ENCODE measurements around the gene BMP5. TPM values are rescaled to one million over a fixed set of nuclear protein-coding genes. Genes with fewer than 3 reads are reported as not detected.

BMP5 gene
- total RNA-seq, 2 experiments from 2014 or later, result not detected

GRCh38 chr6:55818482-55818881, 56.9 kb downstream of the BMP5 start:
- no peak overlapping the region for H3K27ac Mint-ChIP-seq
- DNase-seq (no peak), ATAC-seq (ENCODE audit: poor library complexity) (no peak)
- H3K4me3 Mint-ChIP-seq, result no peak overlapping the region
- intact Hi-C loops (cut with DNase I, micrococcal nuclease), result no loop called here
- H3K27me3 ChIP-seq (ENCODE audit: control insufficient read depth in 1 of 2, insufficient read depth in 2 of 2, low read length in 2 of 2), result no peaks in the 10 kb centered on the region
- no peaks in the 10 kb centered on the region for H3K27me3 Mint-ChIP-seq
- no peak overlapping the region for H3K4me3 ChIP-seq (ENCODE audit: low read length)
- peaks cover 2% of the 10 kb centered on the region for H3K9me3 Mint-ChIP-seq
- peaks cover 0 to 1% of the 10 kb centered on the region in 2 experiments for H3K9me3 ChIP-seq (ENCODE audit: control insufficient read depth in 1 of 2, insufficient read depth in 1 of 2, low read length in 2 of 2)
- ChIA-PET POLR2A (no interaction called here), CTCF (no interaction called here)
- no peaks in the 10 kb centered on the region for H3K36me3 Mint-ChIP-seq (ENCODE audit: low read depth)
- H3K27ac ChIP-seq (ENCODE audit: low read depth in 1 of 2, low read length in 2 of 2), result no peak overlapping the region
- H3K4me1 ChIP-seq (ENCODE audit: insufficient read depth, low read length), result no peaks in the 10 kb centered on the region
- H3K4me1 Mint-ChIP-seq (ENCODE audit: low read depth), result no peaks in the 10 kb centered on the region
- TF ChIP-seq, protein P1, sequence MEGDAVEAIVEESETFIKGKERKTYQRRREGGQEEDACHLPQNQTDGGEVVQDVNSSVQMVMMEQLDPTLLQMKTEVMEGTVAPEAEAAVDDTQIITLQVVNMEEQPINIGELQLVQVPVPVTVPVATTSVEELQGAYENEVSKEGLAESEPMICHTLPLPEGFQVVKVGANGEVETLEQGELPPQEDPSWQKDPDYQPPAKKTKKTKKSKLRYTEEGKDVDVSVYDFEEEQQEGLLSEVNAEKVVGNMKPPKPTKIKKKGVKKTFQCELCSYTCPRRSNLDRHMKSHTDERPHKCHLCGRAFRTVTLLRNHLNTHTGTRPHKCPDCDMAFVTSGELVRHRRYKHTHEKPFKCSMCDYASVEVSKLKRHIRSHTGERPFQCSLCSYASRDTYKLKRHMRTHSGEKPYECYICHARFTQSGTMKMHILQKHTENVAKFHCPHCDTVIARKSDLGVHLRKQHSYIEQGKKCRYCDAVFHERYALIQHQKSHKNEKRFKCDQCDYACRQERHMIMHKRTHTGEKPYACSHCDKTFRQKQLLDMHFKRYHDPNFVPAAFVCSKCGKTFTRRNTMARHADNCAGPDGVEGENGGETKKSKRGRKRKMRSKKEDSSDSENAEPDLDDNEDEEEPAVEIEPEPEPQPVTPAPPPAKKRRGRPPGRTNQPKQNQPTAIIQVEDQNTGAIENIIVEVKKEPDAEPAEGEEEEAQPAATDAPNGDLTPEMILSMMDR (IDR thresholded peaks at IDR 0.05), result no peak
- no peaks in the 10 kb centered on the region for H3K36me3 ChIP-seq (ENCODE audit: insufficient read depth, low read length)

- no peaks in the 10 kb centered on the region for H3K9me3 Mint-ChIP-seq
- no peaks in the 10 kb centered on the region for H3K36me3 Mint-ChIP-seq (ENCODE audit: low read depth)
- no peaks in the 10 kb centered on the region for H3K4me1 Mint-ChIP-seq (ENCODE audit: low read depth)
- TF ChIP-seq, protein P1 (IDR thresholded peaks at IDR 0.05), result no peak
- CTCF ChIA-PET, result no interaction called here
- no peak for ATAC-seq (ENCODE audit: poor library complexity)
- no peak overlapping the region for H3K4me3 Mint-ChIP-seq
- H3K4me3 ChIP-seq (ENCODE audit: low read length), result no peak overlapping the region
- no peaks in the 10 kb centered on the region for H3K4me1 ChIP-seq (ENCODE audit: insufficient read depth, low read length)
- no peaks in the 10 kb centered on the region for H3K36me3 ChIP-seq (ENCODE audit: insufficient read depth, low read length)
- POLR2A ChIA-PET, result no interaction called here
- H3K9me3 ChIP-seq (ENCODE audit: control insufficient read depth in 1 of 2, insufficient read depth in 1 of 2, low read length in 2 of 2), result peaks cover 0 to 16% of the 10 kb centered on the region in 2 experiments
- intact Hi-C loops (cut with DNase I, micrococcal nuclease), result no loop called here
- H3K27me3 ChIP-seq (ENCODE audit: control insufficient read depth in 1 of 2, insufficient read depth in 2 of 2, low read length in 2 of 2), result no peaks in the 10 kb centered on the region
- H3K27me3 Mint-ChIP-seq, result no peaks in the 10 kb centered on the region
- no peak for DNase-seq
- no peak overlapping the region for H3K27ac Mint-ChIP-seq
- H3K27ac ChIP-seq (ENCODE audit: low read depth in 1 of 2, low read length in 2 of 2), result no peak overlapping the region
Measured at GRCh38 chr6:55812509-55812908, 62.9 kb downstream of the BMP5 start.

DNA sequence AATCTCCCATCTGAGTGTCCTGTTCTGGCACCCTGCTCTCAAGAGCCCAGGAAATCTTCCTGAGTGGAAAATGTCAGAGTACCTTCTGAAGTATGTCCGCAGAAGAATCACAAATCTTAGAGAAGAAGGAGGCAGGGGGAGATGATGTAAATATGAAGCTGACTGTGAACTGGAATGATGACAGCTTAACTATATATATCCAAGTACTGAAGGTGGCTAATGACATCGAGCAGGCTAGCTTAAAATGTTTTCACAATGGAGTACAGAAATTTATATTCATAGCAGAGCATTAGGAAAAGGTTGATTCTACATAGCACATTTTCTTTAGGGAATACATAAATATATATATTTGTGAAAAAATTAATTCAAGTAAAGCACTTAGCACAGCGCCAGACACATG, 64.3 kb downstream of the BMP5 start:
- ATAC-seq (ENCODE audit: poor library complexity), result no peak
- no peak overlapping the region for H3K4me3 Mint-ChIP-seq
- ChIA-PET CTCF (no interaction called here), POLR2A (no interaction called here)
- H3K27ac Mint-ChIP-seq, result no peak overlapping the region
- H3K36me3 Mint-ChIP-seq (ENCODE audit: low read depth), result no peaks in the 10 kb centered on the region
- no peak for DNase-seq
- no peaks in the 10 kb centered on the region for H3K4me1 Mint-ChIP-seq (ENCODE audit: low read depth)
- no peaks in the 10 kb centered on the region for H3K36me3 ChIP-seq (ENCODE audit: insufficient read depth, low read length)
- intact Hi-C loops (cut with DNase I, micrococcal nuclease), result no loop called here
- TF ChIP-seq, protein P1 (IDR thresholded peaks at IDR 0.05), result no peak
- no peaks in the 10 kb centered on the region for H3K27me3 Mint-ChIP-seq
- no peaks in the 10 kb centered on the region for H3K4me1 ChIP-seq (ENCODE audit: insufficient read depth, low read length)
- no peaks in the 10 kb centered on the region for H3K27me3 ChIP-seq (ENCODE audit: control insufficient read depth in 1 of 2, insufficient read depth in 2 of 2, low read length in 2 of 2)
- H3K27ac ChIP-seq (ENCODE audit: low read depth in 1 of 2, low read length in 2 of 2), result no peak overlapping the region
- peaks cover 2% of the 10 kb centered on the region for H3K9me3 Mint-ChIP-seq
- H3K9me3 ChIP-seq (ENCODE audit: control insufficient read depth in 1 of 2, insufficient read depth in 1 of 2, low read length in 2 of 2), result peaks cover 0 to 16% of the 10 kb centered on the region in 2 experiments
- no peak overlapping the region for H3K4me3 ChIP-seq (ENCODE audit: low read length)

Data from CD4-positive, alpha-beta T cell (primary cell).